Right lobe of liver (tissue), 4 donors: ENCODE data around the gene PLLP.

Experiments
- POLR2A ChIP-seq: fragments of 450-650 bp; IDR thresholded peaks from one replicate; pipeline ENCODE4 v1.6.1; 2017; ENCODE audit warnings: antibody characterized with exemption, mild to moderate bottlenecking
- TF ChIP-seq, protein P1 (sequence below), 4 donors: fragments of 200-600 bp in 3 of 4; fragments of 450-650 bp in 1 of 4; IDR thresholded peaks; one replicate each; pipeline versions ENCODE4 v1.5.1 to v1.8.0; 2016 to 2022; ENCODE audit warnings: antibody characterized with exemption in 4 of 4, mild to moderate bottlenecking in 2 of 4
- donor health status: DM: no; HTN: no; CAD: no.
- donor health status: DM: no; HTN: no; CAD: no.
- donor health status: DM: no; HTN: yes; CAD: no.

DNA sequence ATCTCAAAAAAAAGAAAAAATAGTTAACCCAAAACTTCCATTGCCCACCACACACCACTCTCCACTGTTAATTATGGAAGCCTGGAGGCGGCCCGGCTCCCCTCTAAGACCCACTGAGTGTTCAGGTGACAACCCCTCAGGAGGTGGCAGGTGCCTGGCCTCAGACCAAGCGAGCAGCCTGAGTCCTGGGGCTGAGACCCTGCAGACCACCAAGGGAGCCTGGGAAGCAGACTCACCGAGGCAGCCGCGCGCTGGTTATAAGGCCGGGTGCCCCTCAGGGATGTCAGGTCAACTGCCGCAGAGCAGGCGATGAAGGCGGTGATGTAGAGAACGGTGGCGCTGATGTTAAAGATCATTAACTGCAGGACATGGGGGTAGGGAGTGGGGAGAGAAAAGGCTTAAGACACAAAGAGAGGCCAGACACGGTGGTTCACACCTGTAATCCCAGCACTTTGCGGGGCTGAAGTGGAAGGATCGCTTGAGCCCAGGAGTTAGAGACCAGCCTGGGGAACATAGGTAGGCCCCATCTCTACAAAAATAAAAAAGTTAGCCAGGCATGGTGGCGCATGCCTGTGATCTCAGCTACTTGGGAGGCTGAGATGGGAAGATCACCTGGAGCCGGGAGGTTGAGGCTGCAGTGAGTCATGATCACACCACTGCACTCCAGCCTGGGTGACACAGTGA lies 26.1 kb downstream of the PLLP start:
- TF ChIP-seq, protein P1, sequence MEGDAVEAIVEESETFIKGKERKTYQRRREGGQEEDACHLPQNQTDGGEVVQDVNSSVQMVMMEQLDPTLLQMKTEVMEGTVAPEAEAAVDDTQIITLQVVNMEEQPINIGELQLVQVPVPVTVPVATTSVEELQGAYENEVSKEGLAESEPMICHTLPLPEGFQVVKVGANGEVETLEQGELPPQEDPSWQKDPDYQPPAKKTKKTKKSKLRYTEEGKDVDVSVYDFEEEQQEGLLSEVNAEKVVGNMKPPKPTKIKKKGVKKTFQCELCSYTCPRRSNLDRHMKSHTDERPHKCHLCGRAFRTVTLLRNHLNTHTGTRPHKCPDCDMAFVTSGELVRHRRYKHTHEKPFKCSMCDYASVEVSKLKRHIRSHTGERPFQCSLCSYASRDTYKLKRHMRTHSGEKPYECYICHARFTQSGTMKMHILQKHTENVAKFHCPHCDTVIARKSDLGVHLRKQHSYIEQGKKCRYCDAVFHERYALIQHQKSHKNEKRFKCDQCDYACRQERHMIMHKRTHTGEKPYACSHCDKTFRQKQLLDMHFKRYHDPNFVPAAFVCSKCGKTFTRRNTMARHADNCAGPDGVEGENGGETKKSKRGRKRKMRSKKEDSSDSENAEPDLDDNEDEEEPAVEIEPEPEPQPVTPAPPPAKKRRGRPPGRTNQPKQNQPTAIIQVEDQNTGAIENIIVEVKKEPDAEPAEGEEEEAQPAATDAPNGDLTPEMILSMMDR (IDR thresholded peaks at IDR 0.05): no peak
- TF ChIP-seq POLR2A: no peak
